H1 (cell line): ENCODE measurements around the gene GPER1. TPM values are rescaled to one million over a fixed set of nuclear protein-coding genes. Genes with fewer than 3 reads are reported as not detected.

Experiments
- CHD2 ChIP-seq: IDR thresholded peaks from 2 replicates; pipeline ENCODE4 v1.6.1; 2012; ENCODE audit warnings: low read length, improper control_type of control experiment
- GTF2F1 ChIP-seq: IDR thresholded peaks from 2 replicates; pipeline ENCODE4 v1.6.1; 2012; ENCODE audit warnings: low read depth, low read length, improper control_type of control experiment, borderline replicate concordance
- TAF7 ChIP-seq: optimal IDR thresholded peaks from 2 replicates; pipeline ENCODE3; 2011; ENCODE audit warnings: low read depth, mild to moderate bottlenecking, inconsistent platforms, low read length, moderate library complexity, borderline replicate concordance
- TCF12 ChIP-seq: IDR thresholded peaks from 2 replicates; pipeline ENCODE4 v1.6.1; 2011; ENCODE audit warnings: low read depth, mild to moderate bottlenecking, low read length
- polyA plus RNA-seq, 7 experiments: library from polyadenylated mRNA; depleted of rRNA in 3 of 7; stranded (reverse) in 5 of 7; unstranded in 2 of 7; fragments of >200 nt in 5 of 7; fragments of 200-250 nt in 2 of 7; gene quantifications; 1 replicate in 5 of 7; 2 replicates in 1 of 7; 4 replicates in 1 of 7; pipeline versions ENCODE4 v1.2.1 to v1.2.3, GENCODE V29; 2011 to 2013; ENCODE audit warnings: missing spikeins in 2 of 7, mixed read lengths in 2 of 7
- total RNA-seq: library from RNA; stranded (reverse); fragmentation: NEBNext Ultra II Directional; extraction: Animal tissue kit (Norgen Biotek cat#: 25700); gene quantifications from 2 replicates; pipeline ENCODE4 v1.2.1, GENCODE V29; 2021

The GPER1 gene
- total and polyA plus RNA-seq, 2 of the 8 experiments (the other 6 are each of a cell fraction or from before 2014, with no cell fraction given): 0.24 to 0.47 TPM

DNA sequence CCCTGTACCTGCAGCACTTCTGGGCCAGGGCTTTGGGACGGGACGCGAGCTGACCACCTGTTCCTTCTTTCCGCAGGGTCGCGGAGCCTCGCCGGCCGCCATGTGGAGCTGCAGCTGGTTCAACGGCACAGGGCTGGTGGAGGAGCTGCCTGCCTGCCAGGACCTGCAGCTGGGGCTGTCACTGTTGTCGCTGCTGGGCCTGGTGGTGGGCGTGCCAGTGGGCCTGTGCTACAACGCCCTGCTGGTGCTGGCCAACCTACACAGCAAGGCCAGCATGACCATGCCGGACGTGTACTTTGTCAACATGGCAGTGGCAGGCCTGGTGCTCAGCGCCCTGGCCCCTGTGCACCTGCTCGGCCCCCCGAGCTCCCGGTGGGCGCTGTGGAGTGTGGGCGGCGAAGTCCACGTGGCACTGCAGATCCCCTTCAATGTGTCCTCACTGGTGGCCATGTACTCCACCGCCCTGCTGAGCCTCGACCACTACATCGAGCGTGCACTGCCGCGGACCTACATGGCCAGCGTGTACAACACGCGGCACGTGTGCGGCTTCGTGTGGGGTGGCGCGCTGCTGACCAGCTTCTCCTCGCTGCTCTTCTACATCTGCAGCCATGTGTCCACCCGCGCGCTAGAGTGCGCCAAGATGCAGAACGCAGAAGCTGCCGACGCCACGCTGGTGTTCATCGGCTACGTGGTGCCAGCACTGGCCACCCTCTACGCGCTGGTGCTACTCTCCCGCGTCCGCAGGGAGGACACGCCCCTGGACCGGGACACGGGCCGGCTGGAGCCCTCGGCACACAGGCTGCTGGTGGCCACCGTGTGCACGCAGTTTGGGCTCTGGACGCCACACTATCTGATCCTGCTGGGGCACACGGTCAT is 30.3 kb upstream of the GPER1 start (continued):
- TF ChIP-seq TCF12 (no peak), TAF7 (no peak), CHD2 (no peak), GTF2F1 (no peak)
